Smooth muscle cell (in vitro differentiated cells): Measurements from ENCODE around the gene DCTN3. TPM values are rescaled to one million over a fixed set of nuclear protein-coding genes. Genes with fewer than 3 reads are reported as not detected.

Experiments
- DNase-seq: peaks from one replicate; lab custom pipeline; 2025; ENCODE audit not compliant: unreplicated experiment; lab: John Stamatoyannopoulos, UW
- H2AFZ ChIP-seq: fragments of 200-600 bp; sonication (generic); 2 replicates; pipeline ENCODE4 v1.6.0; 2016; ENCODE audit warnings: antibody characterized with exemption, low read depth, mild to moderate bottlenecking
- H3F3A ChIP-seq: fragments of 200-600 bp; sonication (generic); 2 replicates; pipeline ENCODE4 v1.6.0; 2017; ENCODE audit warnings: antibody characterized with exemption, low read depth
- H3K27ac ChIP-seq: fragments of 200-600 bp; sonication (generic); 2 replicates; pipeline ENCODE4 v1.5.1; 2016; ENCODE audit warnings: low read depth, mild to moderate bottlenecking
- H3K27me3 ChIP-seq: fragments of 200-600 bp; sonication (generic); 2 replicates; pipeline ENCODE4 v1.6.1; 2016; ENCODE audit warnings: low read depth, mild to moderate bottlenecking
- H3K36me3 ChIP-seq: fragments of 200-600 bp; sonication (generic); 2 replicates; pipeline ENCODE4 v1.5.1; 2016; ENCODE audit warnings: low read depth
- H3K4me1 ChIP-seq: fragments of 200-600 bp; sonication (generic); 2 replicates; pipeline ENCODE4 v1.5.1; 2016; ENCODE audit warnings: low read depth
- H3K4me2 ChIP-seq: fragments of 200-600 bp; sonication (generic); 2 replicates; pipeline ENCODE4 v1.6.0; 2016; ENCODE audit warnings: mild to moderate bottlenecking
- H3K4me3 ChIP-seq: fragments of 200-600 bp; sonication (generic); 2 replicates; pipeline ENCODE4 v1.5.1; 2016; ENCODE audit warnings: mild to moderate bottlenecking
- H3K79me2 ChIP-seq: fragments of 200-600 bp; sonication (generic); 2 replicates; pipeline ENCODE4 v1.6.0; 2016; ENCODE audit warnings: low read depth, mild to moderate bottlenecking
- H3K9ac ChIP-seq: fragments of 200-600 bp; sonication (generic); 2 replicates; pipeline ENCODE4 v1.6.0; 2016; ENCODE audit warnings: low read depth
- H3K9me3 ChIP-seq: fragments of 200-600 bp; sonication (generic); replicated peaks from 2 replicates; pipeline ENCODE4 v1.5.1; 2016; ENCODE audit warnings: low read depth
- H4K20me1 ChIP-seq: fragments of 200-600 bp; sonication (generic); 2 replicates; pipeline ENCODE4 v1.6.0; 2016; ENCODE audit warnings: low read depth
- WGBS: methylation state at CpG from one replicate; pipeline ENCODE4 v1.1.7; 2016; ENCODE audit warnings: low lambda C conversion rate; 5-methylcytosine and 5-hydroxymethylcytosine counted together
- polyA plus RNA-seq: library from polyadenylated mRNA; unstranded; fragments of >200 nt; fragmentation: Nextera tagmentation; extraction: Ambion mirVana; gene quantifications from 2 replicates; pipeline ENCODE4 v1.2.1, GENCODE V29; 2016
- total RNA-seq: library from RNA; depleted of rRNA; stranded (reverse); fragments of >200 nt; gene quantifications from 2 replicates; pipeline ENCODE4 v1.2.3, GENCODE V29; 2014
- TF ChIP-seq, protein P1 (sequence below): fragments of 200-600 bp; sonication (generic); IDR thresholded peaks from 2 replicates; pipeline ENCODE4 v1.5.1; 2017; ENCODE audit warnings: borderline replicate concordance, mild to moderate bottlenecking, antibody characterized with exemption; ENCODE audit not compliant: insufficient read depth, poor library complexity, severe bottlenecking

The DCTN3 gene
- total and polyA plus RNA-seq, 2 experiments from 2014 or later = 87.6 to 142 TPM

DNA sequence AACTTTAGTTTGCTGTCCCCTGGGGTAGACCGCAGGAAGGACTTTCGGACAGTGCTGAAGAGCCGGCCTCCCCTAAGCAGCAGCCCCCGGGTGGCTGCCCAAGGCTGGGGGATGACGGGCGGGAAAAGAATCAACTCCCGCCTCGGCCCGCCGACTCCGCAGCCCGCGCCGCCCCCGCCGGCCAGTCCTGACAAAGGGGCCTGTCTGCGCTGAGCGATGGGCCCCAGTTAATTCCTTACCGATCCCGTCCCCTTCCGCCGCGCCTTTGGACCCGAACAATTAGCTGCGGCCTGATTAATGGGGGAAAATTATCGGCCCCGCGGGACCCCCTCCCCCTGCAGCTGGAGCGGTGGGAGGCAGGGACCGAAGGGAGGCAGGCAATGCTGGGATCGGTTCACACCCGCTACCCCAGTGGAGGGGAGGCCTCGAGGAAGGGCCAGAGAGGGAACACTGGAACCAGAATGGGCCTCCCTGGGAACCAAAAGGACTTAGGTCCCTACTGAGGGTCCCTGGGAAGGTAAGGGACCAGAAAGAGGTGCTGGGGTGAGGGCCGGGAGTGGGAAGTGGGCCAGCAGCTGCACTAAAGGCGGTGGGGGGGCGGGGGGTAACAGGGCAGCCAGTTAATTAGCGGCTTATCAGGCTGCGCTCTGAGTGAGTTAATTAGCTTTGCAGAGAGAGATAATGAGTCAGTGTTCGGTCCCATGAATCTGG is 4.3 kb upstream of the DCTN3 start:
- Histone ChIP-seq H4K20me1 (no peaks in the 10 kb centered on the region), H3K4me2 (peak overlapping the region; percentile 40), H3K27me3 (peaks cover 59% of the 10 kb centered on the region), H3K4me3 (no peak overlapping the region), H3K36me3 (no peaks in the 10 kb centered on the region), H3K9ac (no peak overlapping the region), H3K9me3 (no peaks in the 10 kb centered on the region), H3K4me1 (peaks cover 27% of the 10 kb centered on the region), H3K27ac (no peak overlapping the region), H3K79me2 (no peaks in the 10 kb centered on the region), H2AFZ (peak overlapping the region; percentile 62), H3F3A (no peaks in the 10 kb centered on the region)
- TF ChIP-seq, protein P1, sequence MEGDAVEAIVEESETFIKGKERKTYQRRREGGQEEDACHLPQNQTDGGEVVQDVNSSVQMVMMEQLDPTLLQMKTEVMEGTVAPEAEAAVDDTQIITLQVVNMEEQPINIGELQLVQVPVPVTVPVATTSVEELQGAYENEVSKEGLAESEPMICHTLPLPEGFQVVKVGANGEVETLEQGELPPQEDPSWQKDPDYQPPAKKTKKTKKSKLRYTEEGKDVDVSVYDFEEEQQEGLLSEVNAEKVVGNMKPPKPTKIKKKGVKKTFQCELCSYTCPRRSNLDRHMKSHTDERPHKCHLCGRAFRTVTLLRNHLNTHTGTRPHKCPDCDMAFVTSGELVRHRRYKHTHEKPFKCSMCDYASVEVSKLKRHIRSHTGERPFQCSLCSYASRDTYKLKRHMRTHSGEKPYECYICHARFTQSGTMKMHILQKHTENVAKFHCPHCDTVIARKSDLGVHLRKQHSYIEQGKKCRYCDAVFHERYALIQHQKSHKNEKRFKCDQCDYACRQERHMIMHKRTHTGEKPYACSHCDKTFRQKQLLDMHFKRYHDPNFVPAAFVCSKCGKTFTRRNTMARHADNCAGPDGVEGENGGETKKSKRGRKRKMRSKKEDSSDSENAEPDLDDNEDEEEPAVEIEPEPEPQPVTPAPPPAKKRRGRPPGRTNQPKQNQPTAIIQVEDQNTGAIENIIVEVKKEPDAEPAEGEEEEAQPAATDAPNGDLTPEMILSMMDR = no peak
- DNase-seq = no peak
- 24% methylated on average over 37 of the region's 39 CpGs for WGBS

DNA sequence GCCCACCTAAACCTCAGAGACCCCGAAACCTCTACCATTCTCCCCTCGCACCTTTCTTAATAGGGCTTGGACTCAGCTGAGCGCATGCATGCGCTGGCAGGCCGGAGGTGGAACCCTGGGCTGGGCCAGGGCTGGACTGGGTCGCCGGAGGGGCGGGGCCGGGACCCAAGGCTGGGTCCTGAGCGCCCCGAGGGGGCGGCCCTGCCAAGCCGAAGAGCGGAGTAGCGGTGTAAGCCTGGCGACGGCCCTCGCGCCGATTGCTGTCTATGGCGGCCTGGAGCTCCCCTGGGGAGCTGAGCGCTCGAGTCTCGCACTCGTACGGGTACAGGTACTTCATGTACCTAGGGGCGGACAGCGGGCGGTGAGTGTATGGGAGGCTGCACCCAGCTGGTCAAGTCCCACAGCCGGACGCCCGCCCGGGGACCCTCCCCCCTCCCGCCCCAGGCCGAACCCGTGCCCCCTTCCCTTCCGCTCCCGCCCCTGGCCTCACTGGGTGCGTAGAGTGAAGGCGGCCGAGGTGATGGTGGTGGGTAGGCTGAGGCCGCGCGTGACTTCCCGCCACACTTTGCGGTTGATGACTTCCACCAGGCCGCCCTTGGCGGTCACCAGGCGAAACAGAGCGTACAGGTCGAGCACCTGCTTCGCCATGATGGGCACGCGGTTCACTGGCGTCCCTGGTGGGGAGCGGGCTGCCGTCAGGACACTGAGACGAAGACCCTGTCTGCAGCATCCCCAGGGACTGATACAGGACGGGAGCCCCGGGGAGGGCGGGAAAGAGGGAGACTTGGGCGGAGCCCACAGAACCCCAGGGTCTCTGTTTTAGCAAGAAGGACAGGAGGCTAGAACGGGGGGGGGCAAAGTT is 3.3 kb upstream of the DCTN3 start:
- WGBS = 90% methylated on average over 50 of the region's 63 CpGs
- Histone ChIP-seq H3K4me2 (no peak overlapping the region), H3F3A (no peaks in the 10 kb centered on the region)

DNA sequence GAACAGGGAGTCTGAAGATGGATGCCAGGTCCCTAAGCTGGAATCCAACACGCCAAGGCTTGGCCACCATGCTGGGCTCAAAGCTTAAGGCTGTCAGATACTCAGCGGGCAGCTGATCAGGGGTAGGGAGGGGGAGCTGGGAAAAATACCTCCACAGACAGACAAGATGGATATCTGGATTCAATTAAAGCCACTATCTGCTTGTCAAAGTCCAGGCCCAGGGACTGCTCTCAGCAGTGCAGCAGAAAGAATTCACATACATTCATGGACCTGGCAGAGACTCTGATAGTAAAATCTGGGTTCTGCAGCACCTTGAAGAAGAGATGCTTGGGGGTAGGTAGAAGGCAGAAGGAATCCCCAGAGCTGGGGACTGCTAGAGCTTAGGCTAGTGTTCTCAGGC is 5.2 kb downstream of the DCTN3 start:
- H3F3A ChIP-seq = peaks cover 7% of the 10 kb centered on the region
- no peaks in the 10 kb centered on the region for H4K20me1 ChIP-seq

More for the DNA sequence above, 3.3 kb upstream of the DCTN3 start:
- peaks cover 49% of the 10 kb centered on the region for H3K27me3 ChIP-seq
- no peak overlapping the region for H3K4me3 ChIP-seq
- H3K4me1 ChIP-seq = peaks cover 22% of the 10 kb centered on the region
- TF ChIP-seq, protein P1 = no peak
- H4K20me1 ChIP-seq = no peaks in the 10 kb centered on the region
- H3K36me3 ChIP-seq = no peaks in the 10 kb centered on the region
- DNase-seq = no peak
- H3K9ac ChIP-seq = no peak overlapping the region
- H2AFZ ChIP-seq = no peak overlapping the region
- no peaks in the 10 kb centered on the region for H3K9me3 ChIP-seq
- H3K79me2 ChIP-seq = no peaks in the 10 kb centered on the region
- H3K27ac ChIP-seq = no peak overlapping the region

More for the DNA sequence above, 5.2 kb downstream of the DCTN3 start:
- Histone ChIP-seq H3K9ac (no peak overlapping the region), H2AFZ (no peak overlapping the region), H3K36me3 (peaks cover 3% of the 10 kb centered on the region), H3K27me3 (no peaks in the 10 kb centered on the region), H3K27ac (no peak overlapping the region), H3K4me1 (peaks cover 10% of the 10 kb centered on the region), H3K79me2 (peaks cover 3% of the 10 kb centered on the region), H3K4me2 (no peak overlapping the region), H3K9me3 (no peaks in the 10 kb centered on the region), H3K4me3 (no peak overlapping the region)
- WGBS = 86% methylated on average over 2 of the region's 2 CpGs
- TF ChIP-seq, protein P1 = no peak
- no peak for DNase-seq
